Erythroblast (primary cell): ENCODE data around the gene CRTC3.
"Not testable (repeated sequence)": the region's sequence is repeated elsewhere in the genome, so short reads cannot be mapped to it uniquely, and the experiment has no call there.

Experiments used
- GATA1 ChIP-seq: IDR thresholded peaks from 2 replicates; pipeline ENCODE4 v1.6.1; 2011; ENCODE audit warnings: low read depth, mild to moderate bottlenecking, control low read depth, low read length, moderate library complexity
- POLR2A ChIP-seq: IDR thresholded peaks from 2 replicates; pipeline ENCODE4 v1.6.1; 2011; ENCODE audit warnings: mild to moderate bottlenecking, low read length

GRCh38 chr15:90664081-90664461, 134.3 kb downstream of the CRTC3 start:
- TF ChIP-seq POLR2A, GATA1: not testable (repeated sequence)
